ENCODE results near the gene DYNC1LI2. TPM values are rescaled to one million over a fixed set of nuclear protein-coding genes. Genes with fewer than 3 reads are reported as not detected.
"Not testable (repeated sequence)": the region's sequence is repeated elsewhere in the genome, so short reads cannot be mapped to it uniquely, and the experiment has no call there.

DYNC1LI2 gene
- polyA plus RNA-seq, 3 donors from 2014 or later, result 15.3 to 41.1 (median 16.6) TPM

DNA sequence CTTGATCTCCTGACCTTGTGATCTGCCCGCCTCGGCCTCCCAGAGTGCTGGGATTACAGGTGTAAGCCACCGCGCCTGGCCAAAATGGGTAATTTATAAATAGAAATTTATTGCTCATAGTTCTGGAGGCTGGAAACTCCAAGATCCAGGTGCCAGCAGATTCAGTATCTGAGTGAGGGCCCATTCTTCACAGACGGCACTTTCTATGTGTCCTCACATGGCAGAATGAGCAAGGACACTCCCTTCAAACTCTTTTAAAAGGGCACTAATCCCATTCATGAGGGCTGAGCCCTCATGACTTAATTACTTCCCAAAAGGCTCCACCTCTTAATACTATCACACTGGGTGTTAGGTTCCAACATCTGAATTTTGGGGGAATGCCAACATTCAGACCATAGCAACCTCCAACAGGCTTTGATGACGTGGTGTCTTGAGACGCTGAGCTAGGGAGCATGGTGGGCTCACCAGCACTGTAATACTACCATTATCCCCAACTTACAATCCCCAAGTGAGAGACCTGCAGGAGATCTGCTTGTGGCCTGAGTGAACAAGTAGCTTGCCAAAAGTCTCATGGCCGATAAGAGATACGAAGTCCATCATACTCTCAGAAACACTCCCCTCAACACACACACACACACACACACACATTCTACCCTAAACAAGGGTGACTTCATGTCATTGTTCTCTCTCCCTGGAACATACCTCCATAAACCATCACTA lies 63.3 kb downstream of the DYNC1LI2 start:
- Mint-ChIP-seq H3K4me1 (no peaks in the 10 kb centered on the region), H3K9me3 (no peaks in the 10 kb centered on the region), H3K27ac (no peak overlapping the region), H3K36me3 (no peaks in the 10 kb centered on the region), H3K27me3 (ENCODE audit: low read depth in 3 of 3) (peaks cover 0 to 18% (median 0%) of the 10 kb centered on the region in 3 donors), H3K4me3 (no peak overlapping the region)
- no peak for DNase-seq

DNA sequence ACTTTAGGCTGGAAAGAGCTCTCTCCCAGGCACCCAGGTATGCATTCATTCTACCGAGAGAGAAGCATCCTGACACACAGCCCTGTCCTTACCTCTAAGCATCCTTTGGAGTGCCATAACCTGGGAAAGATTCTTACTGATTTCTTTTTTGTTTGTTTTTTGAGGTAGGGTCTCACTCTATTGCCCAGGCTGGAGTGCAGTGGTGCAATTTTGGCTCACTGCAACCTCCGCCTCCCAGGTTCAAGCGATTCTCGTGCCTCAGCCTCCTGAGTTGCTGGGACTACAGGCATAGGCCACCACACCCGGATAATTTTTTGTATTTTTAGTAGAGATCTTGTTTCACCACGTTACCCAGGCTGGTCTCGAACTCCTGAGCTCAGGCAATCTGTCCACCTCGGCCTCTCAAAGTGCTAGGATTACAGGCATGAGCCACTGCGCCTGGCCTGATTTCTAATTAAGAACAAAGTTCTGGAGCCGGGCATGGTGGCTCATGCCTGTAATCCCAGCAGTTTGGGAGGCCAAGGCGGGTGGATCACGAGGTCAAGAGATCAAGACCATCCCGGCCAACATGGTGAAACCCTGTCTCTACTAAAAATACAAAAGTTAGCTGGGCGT lies 65.8 kb downstream of the DYNC1LI2 start:
- not testable (repeated sequence) for H3K4me1 Mint-ChIP-seq, H3K27ac Mint-ChIP-seq, H3K9me3 Mint-ChIP-seq, DNase-seq, H3K4me3 Mint-ChIP-seq, H3K36me3 Mint-ChIP-seq
- H3K27me3 Mint-ChIP-seq (ENCODE audit: low read depth in 3 of 3), result peaks cover 0 to 13% (median 0%) of the 10 kb centered on the region in 3 donors

DNA sequence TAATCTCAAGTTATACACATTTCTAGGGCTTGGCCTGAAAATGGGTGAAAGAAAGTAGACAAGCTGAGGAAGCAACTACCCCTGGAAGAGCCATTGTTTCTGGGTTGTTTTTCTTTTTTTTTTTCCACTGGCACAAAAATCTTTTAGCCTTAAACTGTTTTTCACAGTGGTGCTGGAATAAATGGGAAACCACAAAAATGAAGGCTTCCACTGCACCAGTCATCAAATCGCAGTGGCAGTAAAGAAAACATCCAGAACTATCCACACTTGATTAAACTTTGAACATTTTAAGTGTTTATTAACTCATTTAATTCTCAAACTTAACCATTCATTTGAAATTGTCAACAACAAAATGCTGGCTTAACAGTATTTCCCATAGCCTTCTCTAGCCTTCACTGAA lies 69.1 kb downstream of the DYNC1LI2 start:
- Mint-ChIP-seq H3K9me3 (no peaks in the 10 kb centered on the region), H3K27me3 (ENCODE audit: low read depth in 3 of 3) (peaks cover 0 to 6% (median 0%) of the 10 kb centered on the region in 3 donors), H3K36me3 (no peaks in the 10 kb centered on the region), H3K4me1 (no peaks in the 10 kb centered on the region), H3K4me3 (no peak overlapping the region), H3K27ac (no peak overlapping the region)
- no peak for DNase-seq

DNA sequence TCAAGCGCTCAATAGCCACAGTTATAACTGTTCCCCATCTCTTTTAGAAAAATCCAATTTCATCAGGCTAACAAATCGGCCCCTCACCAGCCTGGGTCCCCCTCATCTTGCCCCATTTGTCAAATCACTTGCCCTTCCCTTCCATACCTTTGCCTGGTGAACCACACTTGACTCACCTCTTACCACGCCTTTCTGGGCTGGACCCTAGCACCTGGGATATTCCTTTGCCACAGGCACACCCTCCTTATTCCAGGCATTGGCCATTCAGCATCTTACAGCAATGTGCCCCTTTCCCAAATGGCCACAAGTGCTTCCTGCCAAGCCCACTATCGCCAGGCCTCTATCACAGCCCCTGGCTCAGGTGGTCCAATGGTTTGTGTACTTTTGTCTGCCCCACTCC lies 69.7 kb downstream of the DYNC1LI2 start:
- DNase-seq, result no peak
- no peaks in the 10 kb centered on the region for H3K9me3 Mint-ChIP-seq
- H3K27me3 Mint-ChIP-seq (ENCODE audit: low read depth in 3 of 3), result peaks cover 0 to 6% (median 0%) of the 10 kb centered on the region in 3 donors
- no peak overlapping the region for H3K27ac Mint-ChIP-seq
- H3K4me1 Mint-ChIP-seq, result no peaks in the 10 kb centered on the region
- H3K4me3 Mint-ChIP-seq, result no peak overlapping the region
- H3K36me3 Mint-ChIP-seq, result no peaks in the 10 kb centered on the region

DNA sequence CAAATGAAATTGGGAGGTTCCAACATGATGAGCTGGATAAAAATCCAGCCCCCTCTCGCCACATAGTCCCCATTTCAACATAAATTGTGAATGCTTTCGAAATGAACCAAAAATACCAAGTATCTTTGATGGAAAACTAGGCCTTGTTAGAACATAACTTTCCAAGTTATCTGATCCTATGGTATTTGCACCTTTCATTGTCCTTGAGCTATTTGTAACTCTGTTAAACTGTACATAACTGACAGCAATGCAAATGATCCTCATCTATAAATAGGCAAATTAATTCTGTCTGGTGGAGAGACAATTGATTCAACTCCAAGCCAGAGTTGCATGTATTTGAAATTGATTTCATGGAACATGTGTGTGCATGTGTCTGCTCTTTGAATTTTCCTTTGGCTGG lies 73.1 kb downstream of the DYNC1LI2 start:
- H3K27me3 Mint-ChIP-seq (ENCODE audit: low read depth in 3 of 3), result peaks cover 0 to 1% (median 0%) of the 10 kb centered on the region in 3 donors
- no peaks in the 10 kb centered on the region for H3K4me1 Mint-ChIP-seq
- H3K4me3 Mint-ChIP-seq, result no peak overlapping the region
- DNase-seq, result no peak
- no peaks in the 10 kb centered on the region for H3K9me3 Mint-ChIP-seq
- no peak overlapping the region for H3K27ac Mint-ChIP-seq
- no peaks in the 10 kb centered on the region for H3K36me3 Mint-ChIP-seq

DNA sequence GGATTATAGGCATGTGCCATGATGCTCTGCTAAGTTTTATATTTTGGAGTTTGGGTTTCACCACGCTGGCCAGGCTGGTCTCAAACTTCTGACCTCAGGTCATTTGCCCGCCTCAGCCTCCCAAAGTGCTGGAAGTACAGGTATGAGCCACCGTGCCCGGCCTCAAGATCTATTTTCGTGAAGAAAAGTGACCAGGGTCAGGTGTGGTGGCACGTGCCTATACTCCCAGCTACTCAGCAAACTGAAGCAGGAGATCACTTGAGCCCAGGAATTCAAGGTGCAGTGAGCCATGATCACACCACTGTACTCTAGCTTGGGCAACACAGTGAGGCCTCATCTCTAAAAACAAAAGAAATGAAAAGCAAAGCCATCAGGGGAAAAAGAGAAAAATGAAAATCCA lies 73.6 kb downstream of the DYNC1LI2 start:
- Mint-ChIP-seq H3K9me3 (no peaks in the 10 kb centered on the region), H3K27me3 (ENCODE audit: low read depth in 3 of 3) (peaks cover 0 to 1% (median 0%) of the 10 kb centered on the region in 3 donors), H3K27ac (no peak overlapping the region), H3K36me3 (no peaks in the 10 kb centered on the region), H3K4me3 (no peak overlapping the region), H3K4me1 (no peaks in the 10 kb centered on the region)
- no peak for DNase-seq

DNA sequence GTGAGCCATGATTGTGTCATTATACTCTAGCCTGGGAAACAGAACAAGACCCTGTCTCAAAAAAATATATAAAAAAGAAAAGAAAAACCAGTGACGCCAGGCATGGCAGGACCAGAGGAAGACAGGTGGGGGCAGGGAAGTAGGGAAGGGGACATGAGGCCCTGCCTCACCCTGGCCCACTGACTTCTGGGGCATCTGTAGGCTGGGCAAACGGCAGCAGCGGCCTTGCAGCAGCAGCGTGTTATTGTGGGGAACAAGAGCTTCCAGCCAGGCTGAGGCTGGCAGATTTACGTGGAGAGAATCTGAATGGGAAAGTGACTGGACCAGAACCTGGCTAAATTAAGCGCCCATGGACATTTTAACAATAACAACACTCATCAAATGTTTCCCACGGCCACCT lies 74.2 kb downstream of the DYNC1LI2 start:
- H3K36me3 Mint-ChIP-seq, result no peaks in the 10 kb centered on the region
- no peaks in the 10 kb centered on the region for H3K9me3 Mint-ChIP-seq
- peaks cover 0 to 1% (median 0%) of the 10 kb centered on the region in 3 donors for H3K27me3 Mint-ChIP-seq (ENCODE audit: low read depth in 3 of 3)
- no peak overlapping the region for H3K4me3 Mint-ChIP-seq
- DNase-seq, result no peak
- H3K27ac Mint-ChIP-seq, result no peak overlapping the region
- H3K4me1 Mint-ChIP-seq, result no peaks in the 10 kb centered on the region

DNA sequence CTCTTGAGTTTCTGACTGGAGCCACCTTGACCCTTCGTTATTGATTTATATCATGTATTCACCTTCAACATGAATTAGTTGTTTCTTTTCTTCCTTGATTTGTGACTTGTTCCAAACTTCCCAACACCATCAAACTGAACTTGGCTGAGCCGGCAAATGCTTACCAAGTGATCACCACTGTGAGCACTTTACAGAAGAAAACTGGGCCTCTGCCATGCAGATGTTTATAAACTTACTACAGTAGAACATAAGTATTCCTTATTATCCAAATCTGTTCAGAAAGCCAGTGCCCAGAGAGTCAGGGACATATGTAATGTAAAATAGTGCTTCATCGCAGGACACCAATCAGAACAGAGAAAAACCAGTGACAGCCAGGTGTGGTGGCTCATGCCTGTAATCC lies 74.8 kb downstream of the DYNC1LI2 start:
- peaks cover 0 to 1% (median 1%) of the 10 kb centered on the region in 3 donors for H3K27me3 Mint-ChIP-seq (ENCODE audit: low read depth in 3 of 3)
- no peaks in the 10 kb centered on the region for H3K4me1 Mint-ChIP-seq
- no peak overlapping the region for H3K4me3 Mint-ChIP-seq
- no peak overlapping the region for H3K27ac Mint-ChIP-seq
- DNase-seq, result no peak
- no peaks in the 10 kb centered on the region for H3K36me3 Mint-ChIP-seq
- H3K9me3 Mint-ChIP-seq, result no peaks in the 10 kb centered on the region

DNA sequence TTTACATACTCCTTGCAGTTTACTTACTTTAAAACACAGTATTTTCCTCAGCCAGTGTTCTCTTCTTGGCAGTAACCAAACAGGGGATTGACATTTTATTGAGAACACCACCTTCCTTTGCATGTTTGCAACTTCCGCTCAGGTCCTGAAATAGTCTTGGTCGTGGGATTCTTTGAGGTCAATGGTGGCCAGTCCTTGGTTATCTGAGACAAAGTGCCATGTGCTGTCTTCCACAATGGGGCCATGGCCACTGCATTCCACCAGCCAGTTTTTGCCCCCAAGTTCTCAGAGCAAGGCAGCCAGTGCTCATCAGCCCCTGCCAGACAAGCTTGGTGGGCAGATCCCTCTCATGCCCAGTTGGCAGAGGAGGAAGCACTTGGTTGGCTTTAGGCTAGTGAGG lies 77.7 kb downstream of the DYNC1LI2 start:
- H3K4me1 Mint-ChIP-seq, result no peaks in the 10 kb centered on the region
- H3K4me3 Mint-ChIP-seq, result no peak overlapping the region
- no peak overlapping the region for H3K27ac Mint-ChIP-seq
- H3K36me3 Mint-ChIP-seq, result no peaks in the 10 kb centered on the region
- peaks cover 0 to 1% (median 1%) of the 10 kb centered on the region in 3 donors for H3K27me3 Mint-ChIP-seq (ENCODE audit: low read depth in 3 of 3)
- H3K9me3 Mint-ChIP-seq, result no peaks in the 10 kb centered on the region
- DNase-seq, result no peak

Other genes starting within 250 kb of the DYNC1LI2 start
- 10 to 100 TPM in 1 of 3 donors, 1 to 10 TPM in 2; 8.2 to 19.9 (median 9.8) TPM for gene TK2, start 201.5 kb downstream of the DYNC1LI2 start, polyA plus RNA-seq
- 100 to 1,000 TPM; 226 to 318 (median 229) TPM for gene CKLF, start 199.0 kb downstream of the DYNC1LI2 start, polyA plus RNA-seq
- 1 to 10 TPM; 1.1 to 3.1 (median 2.2) TPM for gene CMTM1, start 185.2 kb downstream of the DYNC1LI2 start, polyA plus RNA-seq
- under 1 TPM in 1 of 3 donors, not detected in 2; 0.85 TPM for gene CMTM2, start 172.1 kb downstream of the DYNC1LI2 start, polyA plus RNA-seq
- gene CMTM3, start 146.9 kb downstream of the DYNC1LI2 start, polyA plus RNA-seq, result 100 to 1,000 TPM in 2 of 3 donors, 10 to 100 TPM in 1; 83.5 to 145 (median 127) TPM
- under 1 TPM in 1 of 3 donors, not detected in 2; 0.19 TPM for gene CMTM4, start 54.9 kb downstream of the DYNC1LI2 start, polyA plus RNA-seq
- gene TERB1, start 50.0 kb upstream of the DYNC1LI2 start, polyA plus RNA-seq, result under 1 TPM in 1 of 3 donors, not detected in 2; 0.11 TPM
- 10 to 100 TPM; 67.2 to 73.8 (median 69.8) TPM for gene NAE1, start 79.4 kb upstream of the DYNC1LI2 start, polyA plus RNA-seq
- under 1 TPM; 0.12 to 0.25 (median 0.17) TPM for gene CA7, start 92.8 kb upstream of the DYNC1LI2 start, polyA plus RNA-seq
- 1 to 10 TPM in 2 of 3 donors, not detected in 1; 2.2 to 3.1 TPM for gene PDP2, start 128.9 kb upstream of the DYNC1LI2 start, polyA plus RNA-seq
- not detected for gene CDH16, start 167.3 kb upstream of the DYNC1LI2 start, polyA plus RNA-seq
- not detected for gene RRAD, start 173.9 kb upstream of the DYNC1LI2 start, polyA plus RNA-seq
- 100 to 1,000 TPM; 125 to 157 (median 132) TPM for gene CIAO2B, start 182.8 kb upstream of the DYNC1LI2 start, polyA plus RNA-seq
- gene CES2, start 183.9 kb upstream of the DYNC1LI2 start, polyA plus RNA-seq, result 10 to 100 TPM; 13.8 to 26.2 (median 19.5) TPM
- gene CES3, start 209.7 kb upstream of the DYNC1LI2 start, polyA plus RNA-seq, result not detected
- gene CES4A, start 237.0 kb upstream of the DYNC1LI2 start, polyA plus RNA-seq, result 1 to 10 TPM in 1 of 3 donors, under 1 TPM in 1, not detected in 1; 0.98 to 1.6 TPM